Measurements from ENCODE around the gene HLCS. TPM values are rescaled to one million over a fixed set of nuclear protein-coding genes. Genes with fewer than 3 reads are reported as not detected.

The HLCS gene
- total RNA-seq, 6 experiments from 2014 or later: 20.3 to 24.5 (median 22.2) TPM

GRCh38 chr21:36949171-36950141 is 17.0 kb downstream of the HLCS start:
- no peaks in the 10 kb centered on the region for H3K4me1 Mint-ChIP-seq (ENCODE audit: low read depth)
- H3K27ac Mint-ChIP-seq: no peak overlapping the region
- DNase-seq: no peak
- peaks cover 31% of the 10 kb centered on the region for H3K36me3 Mint-ChIP-seq (ENCODE audit: low read depth)
- no peaks in the 10 kb centered on the region for H3K9me3 Mint-ChIP-seq
- H3K4me3 Mint-ChIP-seq: no peak overlapping the region
- peaks cover 2% of the 10 kb centered on the region for H3K27me3 Mint-ChIP-seq (ENCODE audit: insufficient read depth)
- no peak for TF ChIP-seq CTCF (IDR thresholded peaks at IDR 0.05)

GRCh38 chr21:36948686-36949085 is 17.8 kb downstream of the HLCS start:
- H3K27me3 Mint-ChIP-seq (ENCODE audit: insufficient read depth): peaks cover 2% of the 10 kb centered on the region
- H3K36me3 Mint-ChIP-seq (ENCODE audit: low read depth): peaks cover 31% of the 10 kb centered on the region
- H3K27ac Mint-ChIP-seq: no peak overlapping the region
- DNase-seq: no peak
- no peak for TF ChIP-seq CTCF (IDR thresholded peaks at IDR 0.05)
- no peaks in the 10 kb centered on the region for H3K4me1 Mint-ChIP-seq (ENCODE audit: low read depth)
- no peaks in the 10 kb centered on the region for H3K9me3 Mint-ChIP-seq
- H3K4me3 Mint-ChIP-seq: no peak overlapping the region

GRCh38 chr21:36946949-36947356 is 19.5 kb downstream of the HLCS start:
- no peak for DNase-seq
- TF ChIP-seq CTCF (IDR thresholded peaks at IDR 0.05): no peak
- no peak overlapping the region for H3K4me3 Mint-ChIP-seq
- no peak overlapping the region for H3K27ac Mint-ChIP-seq
- H3K27me3 Mint-ChIP-seq (ENCODE audit: insufficient read depth): no peaks in the 10 kb centered on the region; the same call in 1 of the 2 replicates
- peaks cover 31% of the 10 kb centered on the region for H3K36me3 Mint-ChIP-seq (ENCODE audit: low read depth)
- H3K4me1 Mint-ChIP-seq (ENCODE audit: low read depth): no peaks in the 10 kb centered on the region
- H3K9me3 Mint-ChIP-seq: no peaks in the 10 kb centered on the region

GRCh38 chr21:36945496-36946138 is 20.9 kb downstream of the HLCS start:
- Mint-ChIP-seq H3K27ac (no peak overlapping the region), H3K4me3 (no peak overlapping the region), H3K27me3 (ENCODE audit: insufficient read depth) (no peaks in the 10 kb centered on the region), H3K9me3 (no peaks in the 10 kb centered on the region), H3K4me1 (ENCODE audit: low read depth) (no peaks in the 10 kb centered on the region), H3K36me3 (ENCODE audit: low read depth) (peaks cover 36% of the 10 kb centered on the region)
- no peak for DNase-seq
- TF ChIP-seq CTCF (IDR thresholded peaks at IDR 0.05): no peak

- no peak for DNase-seq
- Mint-ChIP-seq H3K9me3 (no peaks in the 10 kb centered on the region), H3K27ac (no peak overlapping the region), H3K27me3 (ENCODE audit: insufficient read depth) (no peaks in the 10 kb centered on the region; the same call in 1 of the 2 replicates), H3K4me1 (ENCODE audit: low read depth) (peaks cover 6% of the 10 kb centered on the region), H3K36me3 (ENCODE audit: low read depth) (peaks cover 16% of the 10 kb centered on the region), H3K4me3 (no peak overlapping the region)
- TF ChIP-seq CTCF (IDR thresholded peaks at IDR 0.05): no peak
These were observed 29.9 kb downstream of the HLCS start for GRCh38 chr21:36936361-36937135.

Data from HFFc6 (cell line).